ENCODE data around the gene KCNMB2. TPM values are rescaled to one million over a fixed set of nuclear protein-coding genes. Genes with fewer than 3 reads are reported as not detected.

KCNMB2 gene
- total RNA-seq, 1 donor from 2014 or later = 1.2 TPM

GRCh38 chr3:178671791-178672190 is 135.6 kb downstream of the KCNMB2 start:
- H3K27me3 ChIP-seq = no peaks in the 10 kb centered on the region
- no peaks in the 10 kb centered on the region for H3K9me3 ChIP-seq
- peaks cover 4% of the 10 kb centered on the region for H3K4me1 ChIP-seq
- intact Hi-C loops (cut with DNase I) = no loop called here
- DNase-seq = no peak
- ATAC-seq = peak; percentile 80
- H3K4me3 ChIP-seq = no peak overlapping the region
- H3K36me3 ChIP-seq = no peaks in the 10 kb centered on the region
- no peak for TF ChIP-seq CTCF (IDR thresholded peaks at IDR 0.05)
- H3K27ac ChIP-seq = no peak overlapping the region

- Histone ChIP-seq H3K36me3 (no peaks in the 10 kb centered on the region), H3K27me3 (no peaks in the 10 kb centered on the region), H3K27ac (no peak overlapping the region), H3K9me3 (no peaks in the 10 kb centered on the region), H3K4me1 (peaks cover 4% of the 10 kb centered on the region), H3K4me3 (no peak overlapping the region)
- ATAC-seq = no peak
- TF ChIP-seq CTCF (IDR thresholded peaks at IDR 0.05) = no peak
- intact Hi-C loops (cut with DNase I) = no loop called here
- DNase-seq = no peak
Measured at GRCh38 chr3:178672275-178672674, 136.0 kb downstream of the KCNMB2 start.

GRCh38 chr3:178673529-178673928 is 137.3 kb downstream of the KCNMB2 start:
- intact Hi-C loops (cut with DNase I) = no loop called here
- no peak for ATAC-seq

GRCh38 chr3:178676077-178676476 is 139.8 kb downstream of the KCNMB2 start:
- ATAC-seq = no peak
- H3K9me3 ChIP-seq = no peaks in the 10 kb centered on the region
- no peak for TF ChIP-seq CTCF (IDR thresholded peaks at IDR 0.05)
- peaks cover 4% of the 10 kb centered on the region for H3K4me1 ChIP-seq
- no peak overlapping the region for H3K27ac ChIP-seq
- no peaks in the 10 kb centered on the region for H3K36me3 ChIP-seq
- no peak for DNase-seq
- no peaks in the 10 kb centered on the region for H3K27me3 ChIP-seq
- intact Hi-C loops (cut with DNase I) = no loop called here
- no peak overlapping the region for H3K4me3 ChIP-seq

More at GRCh38 chr3:178673529-178673928, 137.3 kb downstream of the KCNMB2 start:
- H3K27me3 ChIP-seq = no peaks in the 10 kb centered on the region
- no peak overlapping the region for H3K4me3 ChIP-seq
- no peak overlapping the region for H3K27ac ChIP-seq
- H3K9me3 ChIP-seq = no peaks in the 10 kb centered on the region
- no peaks in the 10 kb centered on the region for H3K36me3 ChIP-seq
- no peak for DNase-seq
- no peak for TF ChIP-seq CTCF (IDR thresholded peaks at IDR 0.05)
- H3K4me1 ChIP-seq = peaks cover 4% of the 10 kb centered on the region

GRCh38 chr3:178676942-178677790 is 140.9 kb downstream of the KCNMB2 start:
- DNase-seq = no peak
- no peak overlapping the region for H3K4me3 ChIP-seq
- ATAC-seq = peak; percentile 35
- no peak for TF ChIP-seq CTCF (IDR thresholded peaks at IDR 0.05)
- H3K27me3 ChIP-seq = no peaks in the 10 kb centered on the region
- intact Hi-C loops (cut with DNase I) = no loop called here
- no peaks in the 10 kb centered on the region for H3K9me3 ChIP-seq
- no peaks in the 10 kb centered on the region for H3K36me3 ChIP-seq
- no peak overlapping the region for H3K27ac ChIP-seq
- peaks cover 3% of the 10 kb centered on the region for H3K4me1 ChIP-seq

Measured in upper lobe of right lung (tissue), 1 donor.